ENCODE data around the gene TNKS1BP1. TPM values are rescaled to one million over a fixed set of nuclear protein-coding genes. Genes with fewer than 3 reads are reported as not detected.
A peak's percentile ranks its signal among the peaks of the same experiment; 100 is the strongest.
"Not testable (repeated sequence)": the region's sequence is repeated elsewhere in the genome, so short reads cannot be mapped to it uniquely, and the experiment has no call there.

TNKS1BP1 gene
- total RNA-seq, 1 donor from 2014 or later = 11.7 TPM

DNA sequence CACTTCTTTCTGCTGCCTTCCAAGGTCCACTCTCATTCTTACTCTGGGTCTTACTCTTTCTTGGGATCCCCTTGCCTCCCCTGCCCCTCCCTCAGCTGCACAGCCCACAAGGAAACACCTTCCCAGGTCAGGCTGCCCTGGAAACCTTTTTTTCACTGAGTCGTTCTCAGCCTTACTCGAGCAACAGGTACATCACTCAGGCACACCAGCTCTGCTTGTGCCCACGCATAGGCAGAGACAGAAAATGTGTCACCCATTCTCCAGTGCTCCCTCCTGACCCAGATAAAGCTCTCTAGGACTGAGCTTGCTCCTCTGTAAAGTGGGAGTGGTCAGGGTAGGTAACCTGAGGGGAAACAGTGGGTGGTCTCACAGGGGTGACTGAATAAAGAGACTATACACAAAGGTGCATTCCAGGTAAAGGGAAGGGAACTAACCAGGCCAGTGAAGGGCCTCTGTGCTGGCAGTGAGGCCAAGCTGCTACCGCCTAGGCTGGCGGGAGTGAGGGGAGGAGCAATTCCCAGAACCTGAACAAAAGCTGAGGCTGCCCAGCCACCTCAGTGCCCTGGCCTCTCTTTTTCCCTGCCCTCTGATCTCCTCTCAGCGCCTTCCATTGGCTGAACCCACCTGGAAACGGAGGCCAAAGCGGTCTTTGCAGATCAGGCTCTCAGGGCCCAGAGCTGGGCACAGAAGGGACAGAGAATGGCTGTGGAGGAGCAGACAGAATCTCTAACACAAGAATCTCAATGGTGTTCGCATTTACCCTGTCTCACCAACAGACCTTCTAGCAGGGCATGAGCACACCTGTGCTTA is 40.3 kb upstream of the TNKS1BP1 start:
- H3K9me3 ChIP-seq (ENCODE audit: low read depth) = no peaks in the 10 kb centered on the region
- H3K4me2 ChIP-seq = peak overlapping the region; percentile 42
- H3K27ac Mint-ChIP-seq = no peak overlapping the region
- no peaks in the 10 kb centered on the region for H3K36me3 Mint-ChIP-seq
- H2AFZ ChIP-seq (replicated peaks) = peak overlapping the region; percentile 82
- TF ChIP-seq, protein P1, sequence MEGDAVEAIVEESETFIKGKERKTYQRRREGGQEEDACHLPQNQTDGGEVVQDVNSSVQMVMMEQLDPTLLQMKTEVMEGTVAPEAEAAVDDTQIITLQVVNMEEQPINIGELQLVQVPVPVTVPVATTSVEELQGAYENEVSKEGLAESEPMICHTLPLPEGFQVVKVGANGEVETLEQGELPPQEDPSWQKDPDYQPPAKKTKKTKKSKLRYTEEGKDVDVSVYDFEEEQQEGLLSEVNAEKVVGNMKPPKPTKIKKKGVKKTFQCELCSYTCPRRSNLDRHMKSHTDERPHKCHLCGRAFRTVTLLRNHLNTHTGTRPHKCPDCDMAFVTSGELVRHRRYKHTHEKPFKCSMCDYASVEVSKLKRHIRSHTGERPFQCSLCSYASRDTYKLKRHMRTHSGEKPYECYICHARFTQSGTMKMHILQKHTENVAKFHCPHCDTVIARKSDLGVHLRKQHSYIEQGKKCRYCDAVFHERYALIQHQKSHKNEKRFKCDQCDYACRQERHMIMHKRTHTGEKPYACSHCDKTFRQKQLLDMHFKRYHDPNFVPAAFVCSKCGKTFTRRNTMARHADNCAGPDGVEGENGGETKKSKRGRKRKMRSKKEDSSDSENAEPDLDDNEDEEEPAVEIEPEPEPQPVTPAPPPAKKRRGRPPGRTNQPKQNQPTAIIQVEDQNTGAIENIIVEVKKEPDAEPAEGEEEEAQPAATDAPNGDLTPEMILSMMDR (IDR thresholded peaks at IDR 0.05) = no peak
- no peak for TF ChIP-seq EZH2 (IDR thresholded peaks at IDR 0.05)
- no peak for TF ChIP-seq EZH2phosphoT487 (IDR thresholded peaks at IDR 0.05)
- peaks cover 10% of the 10 kb centered on the region for H3K27me3 Mint-ChIP-seq (ENCODE audit: insufficient read depth, low read depth)
- H3F3A ChIP-seq (ENCODE audit: low read depth) = peaks cover 10% of the 10 kb centered on the region
- peaks cover 35% of the 10 kb centered on the region for H3K4me1 Mint-ChIP-seq
- H3K4me3 Mint-ChIP-seq = peak overlapping the region; percentile 53
- peaks cover 7% of the 10 kb centered on the region for H3K9me3 Mint-ChIP-seq
- no peaks in the 10 kb centered on the region for H3K36me3 ChIP-seq
- DNase-seq (ENCODE audit: low spot score) = peak; percentile 32
- H3K9ac ChIP-seq = no peak overlapping the region
- H3K4me1 ChIP-seq = peaks cover 26% of the 10 kb centered on the region
- H4K20me1 ChIP-seq (ENCODE audit: low read depth) = no peaks in the 10 kb centered on the region
- H3K27me3 ChIP-seq = no peaks in the 10 kb centered on the region
- H3K79me2 ChIP-seq (ENCODE audit: low read depth) = no peaks in the 10 kb centered on the region
- H3K27ac ChIP-seq = no peak overlapping the region
- no peak overlapping the region for H3K4me3 ChIP-seq

DNA sequence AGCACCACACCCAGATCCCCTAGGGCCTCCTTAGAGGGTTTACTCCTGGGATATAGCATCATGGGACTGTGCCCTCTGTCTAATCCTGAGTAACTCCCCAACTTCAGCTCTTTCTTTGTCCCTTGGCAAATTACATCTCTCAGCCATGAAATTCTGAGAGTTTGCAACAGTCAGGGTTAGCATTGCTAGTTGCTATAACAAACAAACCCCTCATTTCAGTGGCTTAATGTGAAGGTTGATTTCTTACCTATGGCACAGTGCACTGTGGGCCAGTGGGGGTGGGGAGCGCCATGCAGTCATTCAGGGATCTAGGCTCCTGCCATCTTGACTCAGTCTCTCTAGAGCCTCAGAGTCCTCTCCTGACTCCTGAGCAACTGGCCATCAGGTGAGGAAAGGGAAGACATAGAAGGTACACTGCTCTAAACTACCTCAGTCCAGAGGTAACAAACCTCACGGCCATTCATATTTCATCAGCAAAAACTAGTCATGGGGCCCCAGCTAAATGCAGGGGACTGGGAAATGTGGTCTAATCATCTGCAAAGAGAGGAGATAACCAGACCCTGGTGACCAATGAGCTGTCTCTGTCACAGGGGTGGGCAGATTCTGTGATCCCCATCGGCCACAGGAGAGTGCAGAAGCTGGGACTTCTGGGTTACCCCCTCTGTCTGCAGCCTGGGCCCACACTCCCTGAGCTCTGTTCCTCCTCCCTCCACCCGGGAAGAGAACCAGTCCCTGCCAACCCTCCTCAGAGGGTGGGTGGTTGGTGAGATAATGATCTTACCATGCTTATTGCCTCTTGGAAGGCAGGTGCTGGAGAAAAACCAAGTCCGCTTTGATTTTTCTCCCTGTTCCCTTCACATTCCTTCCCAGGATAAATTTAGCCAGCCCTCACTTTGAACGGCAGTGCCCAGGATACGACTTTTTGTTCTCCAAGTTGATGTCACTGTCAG is 38.7 kb upstream of the TNKS1BP1 start:
- H3K9me3 Mint-ChIP-seq = peaks cover 7% of the 10 kb centered on the region
- H3K4me2 ChIP-seq = no peak overlapping the region
- H3K4me1 ChIP-seq = peaks cover 38% of the 10 kb centered on the region
- no peak for DNase-seq (ENCODE audit: low spot score)
- no peak overlapping the region for H3K9ac ChIP-seq
- H3K4me3 Mint-ChIP-seq = no peak overlapping the region
- H2AFZ ChIP-seq (replicated peaks) = no peak overlapping the region
- H3K36me3 Mint-ChIP-seq = no peaks in the 10 kb centered on the region
- peaks cover 10% of the 10 kb centered on the region for H3F3A ChIP-seq (ENCODE audit: low read depth)
- H4K20me1 ChIP-seq (ENCODE audit: low read depth) = no peaks in the 10 kb centered on the region
- no peak for TF ChIP-seq EZH2 (IDR thresholded peaks at IDR 0.05)
- TF ChIP-seq EZH2phosphoT487 (IDR thresholded peaks at IDR 0.05) = no peak
- no peak overlapping the region for H3K27ac ChIP-seq
- peaks cover 42% of the 10 kb centered on the region for H3K4me1 Mint-ChIP-seq
- peaks cover 17% of the 10 kb centered on the region for H3K27me3 Mint-ChIP-seq (ENCODE audit: insufficient read depth, low read depth)
- H3K27ac Mint-ChIP-seq = no peak overlapping the region
- H3K4me3 ChIP-seq = no peak overlapping the region
- no peaks in the 10 kb centered on the region for H3K36me3 ChIP-seq
- no peaks in the 10 kb centered on the region for H3K9me3 ChIP-seq (ENCODE audit: low read depth)
- no peaks in the 10 kb centered on the region for H3K27me3 ChIP-seq
- no peaks in the 10 kb centered on the region for H3K79me2 ChIP-seq (ENCODE audit: low read depth)

GRCh38 chr11:57361926-57362325 is 37.2 kb upstream of the TNKS1BP1 start:
- H3K4me3 Mint-ChIP-seq = no peak overlapping the region
- peaks cover 36% of the 10 kb centered on the region for H3K4me1 Mint-ChIP-seq

DNA sequence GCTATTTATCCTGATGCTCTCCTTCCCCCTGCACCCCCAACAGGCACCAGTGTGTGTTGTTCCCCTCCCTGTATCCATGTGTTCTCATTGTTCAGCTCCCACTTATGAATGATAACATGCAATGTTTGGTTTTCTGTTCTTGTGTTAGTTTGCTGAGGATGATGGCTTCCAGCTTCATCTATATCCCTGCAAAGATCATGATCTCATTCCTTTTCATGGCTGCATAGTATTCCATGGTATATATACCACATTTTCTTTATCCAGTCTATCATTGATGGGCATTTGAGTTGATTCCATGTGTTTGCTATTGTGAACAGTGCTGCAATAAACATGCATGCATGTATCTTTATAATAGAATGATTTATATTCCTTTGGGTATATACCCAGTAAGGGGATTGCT is 36.7 kb upstream of the TNKS1BP1 start:
- H3K27me3 Mint-ChIP-seq (ENCODE audit: insufficient read depth, low read depth) = peaks cover 15% of the 10 kb centered on the region
- H3K4me3 ChIP-seq; H3K36me3 Mint-ChIP-seq; H3K4me2 ChIP-seq; H2AFZ ChIP-seq (replicated peaks); H4K20me1 ChIP-seq (ENCODE audit: low read depth); H3K36me3 ChIP-seq; H3K9me3 Mint-ChIP-seq; H3K9me3 ChIP-seq (ENCODE audit: low read depth); H3K27me3 ChIP-seq; H3K27ac Mint-ChIP-seq; H3F3A ChIP-seq (ENCODE audit: low read depth); H3K79me2 ChIP-seq (ENCODE audit: low read depth); DNase-seq (ENCODE audit: low spot score); H3K27ac ChIP-seq; H3K9ac ChIP-seq: not testable (repeated sequence)
- H3K4me1 ChIP-seq = peaks cover 32% of the 10 kb centered on the region
- H3K4me3 Mint-ChIP-seq = peak overlapping the region; percentile 66
- peaks cover 31% of the 10 kb centered on the region for H3K4me1 Mint-ChIP-seq

More at GRCh38 chr11:57361926-57362325, 37.2 kb upstream of the TNKS1BP1 start:
- Mint-ChIP-seq H3K27me3 (ENCODE audit: insufficient read depth, low read depth) (peaks cover 17% of the 10 kb centered on the region), H3K27ac (no peak overlapping the region), H3K9me3 (peaks cover 7% of the 10 kb centered on the region), H3K36me3 (no peaks in the 10 kb centered on the region)
- peaks cover 10% of the 10 kb centered on the region for H3F3A ChIP-seq (ENCODE audit: low read depth)
- H3K27me3 ChIP-seq = no peaks in the 10 kb centered on the region
- no peak overlapping the region for H3K9ac ChIP-seq
- no peaks in the 10 kb centered on the region for H4K20me1 ChIP-seq (ENCODE audit: low read depth)
- H3K27ac ChIP-seq = no peak overlapping the region
- no peaks in the 10 kb centered on the region for H3K79me2 ChIP-seq (ENCODE audit: low read depth)
- TF ChIP-seq EZH2phosphoT487 (IDR thresholded peaks at IDR 0.05) = no peak
- no peak for TF ChIP-seq EZH2 (IDR thresholded peaks at IDR 0.05)
- TF ChIP-seq, protein P1 (IDR thresholded peaks at IDR 0.05) = no peak
- H3K9me3 ChIP-seq (ENCODE audit: low read depth) = no peaks in the 10 kb centered on the region
- no peak overlapping the region for H3K4me3 ChIP-seq
- no peaks in the 10 kb centered on the region for H3K36me3 ChIP-seq
- no peak for DNase-seq (ENCODE audit: low spot score)
- no peak overlapping the region for H3K4me2 ChIP-seq
- peaks cover 37% of the 10 kb centered on the region for H3K4me1 ChIP-seq
- H2AFZ ChIP-seq (replicated peaks) = no peak overlapping the region
